WTC11 (cell line): Measurements from ENCODE around the gene GATB. TPM values are rescaled to one million over a fixed set of nuclear protein-coding genes. Genes with fewer than 3 reads are reported as not detected.
A peak's percentile ranks its signal among the peaks of the same experiment; 100 is the strongest.

Source experiments
- ATAC-seq: fragments of 200-7000 bp; cut with Tn5 transposase; 2 replicates; pipeline ENCODE4 v1.10.0; 2021; ENCODE audit warnings: mild to moderate bottlenecking, moderate library complexity
- CTCF ChIA-PET: fragments of 300-600 bp; sonication (Branson Sonifier 250); formaldehyde crosslinking; loops from one replicate; lab custom pipeline; 2021; ENCODE audit warnings: antibody characterized with exemption; lab: Charles Lee
- POLR2A ChIA-PET: fragments of 350-600 bp; sonication (Branson Sonifier 250); formaldehyde crosslinking; loops from one replicate; lab custom pipeline; 2021; ENCODE audit warnings: antibody characterized with exemption; lab: Charles Lee
- DNase-seq: peaks from one replicate; pipeline ENCODE4 v3.0.0; 2021; ENCODE audit warnings: low spot score
- H3K27ac Mint-ChIP-seq: 2 replicates; pipeline ENCODE4 v1.8.0; 2021; ENCODE audit warnings: mixed read lengths
- H3K27me3 Mint-ChIP-seq: 2 replicates; pipeline ENCODE4 v1.8.0; 2021; ENCODE audit warnings: low read depth, mild to moderate bottlenecking, moderate library complexity, mixed read lengths
- H3K36me3 Mint-ChIP-seq: 2 replicates; pipeline ENCODE4 v1.8.0; 2021; ENCODE audit warnings: mixed read lengths
- H3K4me1 Mint-ChIP-seq: 2 replicates; pipeline ENCODE4 v1.8.0; 2022; ENCODE audit warnings: mixed read lengths
- H3K4me3 Mint-ChIP-seq: 2 replicates; pipeline ENCODE4 v1.8.0; 2021; ENCODE audit warnings: mild to moderate bottlenecking, moderate library complexity, mixed read lengths
- H3K9me3 Mint-ChIP-seq: 2 replicates; pipeline ENCODE4 v1.8.0; 2021; ENCODE audit warnings: mixed read lengths
- CBFB ChIP-seq: sonication (generic); formaldehyde crosslinking; IDR thresholded peaks from 2 replicates; pipeline ENCODE4 v1.8.1; 2022; ENCODE audit warnings: mild to moderate bottlenecking, low read depth, missing genetic modification reagents
- FOXK1 ChIP-seq: sonication (generic); formaldehyde crosslinking; IDR thresholded peaks from 2 replicates; pipeline ENCODE4 v1.8.0; 2022; ENCODE audit warnings: mild to moderate bottlenecking, moderate library complexity, missing genetic modification reagents
- GABPB1 ChIP-seq: sonication (generic); formaldehyde crosslinking; IDR thresholded peaks from 2 replicates; pipeline ENCODE4 v1.8.1; 2023; ENCODE audit warnings: mild to moderate bottlenecking, missing genetic modification reagents
- IRF2 ChIP-seq: sonication (generic); formaldehyde crosslinking; IDR thresholded peaks from 2 replicates; pipeline ENCODE4 v1.8.0; 2022; ENCODE audit warnings: low read depth, missing genetic modification reagents, borderline replicate concordance
- RELA ChIP-seq: sonication (generic); formaldehyde crosslinking; IDR thresholded peaks from 2 replicates; pipeline ENCODE4 v1.8.1; 2022; ENCODE audit warnings: missing genetic modification reagents, mild to moderate bottlenecking, borderline replicate concordance
- RORB ChIP-seq: fragments of 250-450 bp; sonication (Bioruptor Pico); IDR thresholded peaks from 2 replicates; pipeline ENCODE4 v1.9.0; 2021; ENCODE audit warnings: mild to moderate bottlenecking
- SMAD3 ChIP-seq: sonication (generic); formaldehyde crosslinking; IDR thresholded peaks from 2 replicates; pipeline ENCODE4 v1.8.0; 2022; ENCODE audit warnings: missing genetic modification reagents, mild to moderate bottlenecking, borderline replicate concordance
- SMAD4 ChIP-seq: sonication (generic); formaldehyde crosslinking; IDR thresholded peaks from 2 replicates; pipeline ENCODE4 v1.8.0; 2022; ENCODE audit warnings: mild to moderate bottlenecking, missing genetic modification reagents
- TEAD1 ChIP-seq: sonication (generic); formaldehyde crosslinking; IDR thresholded peaks from 2 replicates; pipeline ENCODE4 v1.8.0; 2022; ENCODE audit warnings: mild to moderate bottlenecking, missing genetic modification reagents
- ZMAT4 ChIP-seq: fragments of 250-450 bp; sonication (Bioruptor Pico); IDR thresholded peaks from 2 replicates; pipeline ENCODE4 v1.9.0; 2021; ENCODE audit warnings: mild to moderate bottlenecking
- ZNF121 ChIP-seq: sonication (generic); formaldehyde crosslinking; IDR thresholded peaks from 2 replicates; pipeline ENCODE4 v1.8.0; 2023; ENCODE audit warnings: missing genetic modification reagents
- ZNF423 ChIP-seq: fragments of 250-450 bp; sonication (Bioruptor Pico); IDR thresholded peaks from 2 replicates; pipeline ENCODE4 v2.1.2; 2022; ENCODE audit warnings: mild to moderate bottlenecking, moderate library complexity
- ZSCAN18 ChIP-seq: fragments of 250-450 bp; sonication (Bioruptor Pico); IDR thresholded peaks from 2 replicates; pipeline ENCODE4 v2.1.2; 2022; ENCODE audit warnings: mild to moderate bottlenecking, moderate library complexity
- total RNA-seq: library from RNA; stranded (reverse); gene quantifications from 3 replicates; pipeline ENCODE4 v1.2.3, GENCODE V29; 2021
- TF ChIP-seq, protein P1 (sequence below): fragments of 250-450 bp; sonication (Bioruptor Pico); IDR thresholded peaks from 2 replicates; pipeline ENCODE4 v1.9.0; 2021; ENCODE audit warnings: mild to moderate bottlenecking
- TF ChIP-seq, protein P2 (sequence below): sonication (generic); formaldehyde crosslinking; IDR thresholded peaks from 2 replicates; pipeline ENCODE4 v1.8.0; 2022; ENCODE audit warnings: missing genetic modification reagents
- TF ChIP-seq, protein P3 (sequence below): sonication (generic); formaldehyde crosslinking; IDR thresholded peaks from 2 replicates; pipeline ENCODE4 v1.8.0; 2022; ENCODE audit warnings: mild to moderate bottlenecking, missing genetic modification reagents

Gene GATB
- total RNA-seq, 1 experiment from 2014 or later: 22.7 TPM

GRCh38 chr4:151768835-151769234 lies 8.0 kb upstream of the GATB start:
- Mint-ChIP-seq H3K4me3 (no peak overlapping the region), H3K27ac (peak overlapping the region; percentile 86; the same call in 1 of the 2 replicates), H3K9me3 (peaks cover 31% of the 10 kb centered on the region), H3K27me3 (no peaks in the 10 kb centered on the region), H3K4me1 (peaks cover 18% of the 10 kb centered on the region), H3K36me3 (peaks cover 18% of the 10 kb centered on the region)
- no peak for TF ChIP-seq IRF2 (CRISPR knock-in tag)
- TF ChIP-seq, protein P1, sequence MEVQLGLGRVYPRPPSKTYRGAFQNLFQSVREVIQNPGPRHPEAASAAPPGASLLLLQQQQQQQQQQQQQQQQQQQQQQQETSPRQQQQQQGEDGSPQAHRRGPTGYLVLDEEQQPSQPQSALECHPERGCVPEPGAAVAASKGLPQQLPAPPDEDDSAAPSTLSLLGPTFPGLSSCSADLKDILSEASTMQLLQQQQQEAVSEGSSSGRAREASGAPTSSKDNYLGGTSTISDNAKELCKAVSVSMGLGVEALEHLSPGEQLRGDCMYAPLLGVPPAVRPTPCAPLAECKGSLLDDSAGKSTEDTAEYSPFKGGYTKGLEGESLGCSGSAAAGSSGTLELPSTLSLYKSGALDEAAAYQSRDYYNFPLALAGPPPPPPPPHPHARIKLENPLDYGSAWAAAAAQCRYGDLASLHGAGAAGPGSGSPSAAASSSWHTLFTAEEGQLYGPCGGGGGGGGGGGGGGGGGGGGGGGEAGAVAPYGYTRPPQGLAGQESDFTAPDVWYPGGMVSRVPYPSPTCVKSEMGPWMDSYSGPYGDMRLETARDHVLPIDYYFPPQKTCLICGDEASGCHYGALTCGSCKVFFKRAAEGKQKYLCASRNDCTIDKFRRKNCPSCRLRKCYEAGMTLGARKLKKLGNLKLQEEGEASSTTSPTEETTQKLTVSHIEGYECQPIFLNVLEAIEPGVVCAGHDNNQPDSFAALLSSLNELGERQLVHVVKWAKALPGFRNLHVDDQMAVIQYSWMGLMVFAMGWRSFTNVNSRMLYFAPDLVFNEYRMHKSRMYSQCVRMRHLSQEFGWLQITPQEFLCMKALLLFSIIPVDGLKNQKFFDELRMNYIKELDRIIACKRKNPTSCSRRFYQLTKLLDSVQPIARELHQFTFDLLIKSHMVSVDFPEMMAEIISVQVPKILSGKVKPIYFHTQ (CRISPR knock-in tag): no peak
- no peak for TF ChIP-seq SMAD4
- no peak for TF ChIP-seq SMAD3 (CRISPR knock-in tag)
- TF ChIP-seq ZNF423: no peak
- TF ChIP-seq, protein P2, sequence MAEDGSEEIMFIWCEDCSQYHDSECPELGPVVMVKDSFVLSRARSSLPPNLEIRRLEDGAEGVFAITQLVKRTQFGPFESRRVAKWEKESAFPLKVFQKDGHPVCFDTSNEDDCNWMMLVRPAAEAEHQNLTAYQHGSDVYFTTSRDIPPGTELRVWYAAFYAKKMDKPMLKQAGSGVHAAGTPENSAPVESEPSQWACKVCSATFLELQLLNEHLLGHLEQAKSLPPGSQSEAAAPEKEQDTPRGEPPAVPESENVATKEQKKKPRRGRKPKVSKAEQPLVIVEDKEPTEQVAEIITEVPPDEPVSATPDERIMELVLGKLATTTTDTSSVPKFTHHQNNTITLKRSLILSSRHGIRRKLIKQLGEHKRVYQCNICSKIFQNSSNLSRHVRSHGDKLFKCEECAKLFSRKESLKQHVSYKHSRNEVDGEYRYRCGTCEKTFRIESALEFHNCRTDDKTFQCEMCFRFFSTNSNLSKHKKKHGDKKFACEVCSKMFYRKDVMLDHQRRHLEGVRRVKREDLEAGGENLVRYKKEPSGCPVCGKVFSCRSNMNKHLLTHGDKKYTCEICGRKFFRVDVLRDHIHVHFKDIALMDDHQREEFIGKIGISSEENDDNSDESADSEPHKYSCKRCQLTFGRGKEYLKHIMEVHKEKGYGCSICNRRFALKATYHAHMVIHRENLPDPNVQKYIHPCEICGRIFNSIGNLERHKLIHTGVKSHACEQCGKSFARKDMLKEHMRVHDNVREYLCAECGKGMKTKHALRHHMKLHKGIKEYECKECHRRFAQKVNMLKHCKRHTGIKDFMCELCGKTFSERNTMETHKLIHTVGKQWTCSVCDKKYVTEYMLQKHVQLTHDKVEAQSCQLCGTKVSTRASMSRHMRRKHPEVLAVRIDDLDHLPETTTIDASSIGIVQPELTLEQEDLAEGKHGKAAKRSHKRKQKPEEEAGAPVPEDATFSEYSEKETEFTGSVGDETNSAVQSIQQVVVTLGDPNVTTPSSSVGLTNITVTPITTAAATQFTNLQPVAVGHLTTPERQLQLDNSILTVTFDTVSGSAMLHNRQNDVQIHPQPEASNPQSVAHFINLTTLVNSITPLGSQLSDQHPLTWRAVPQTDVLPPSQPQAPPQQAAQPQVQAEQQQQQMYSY: no peak
- TF ChIP-seq FOXK1 (CRISPR knock-in tag): no peak
- TF ChIP-seq ZMAT4 (CRISPR knock-in tag): no peak
- no peak for TF ChIP-seq GABPB1
- TF ChIP-seq, protein P3, sequence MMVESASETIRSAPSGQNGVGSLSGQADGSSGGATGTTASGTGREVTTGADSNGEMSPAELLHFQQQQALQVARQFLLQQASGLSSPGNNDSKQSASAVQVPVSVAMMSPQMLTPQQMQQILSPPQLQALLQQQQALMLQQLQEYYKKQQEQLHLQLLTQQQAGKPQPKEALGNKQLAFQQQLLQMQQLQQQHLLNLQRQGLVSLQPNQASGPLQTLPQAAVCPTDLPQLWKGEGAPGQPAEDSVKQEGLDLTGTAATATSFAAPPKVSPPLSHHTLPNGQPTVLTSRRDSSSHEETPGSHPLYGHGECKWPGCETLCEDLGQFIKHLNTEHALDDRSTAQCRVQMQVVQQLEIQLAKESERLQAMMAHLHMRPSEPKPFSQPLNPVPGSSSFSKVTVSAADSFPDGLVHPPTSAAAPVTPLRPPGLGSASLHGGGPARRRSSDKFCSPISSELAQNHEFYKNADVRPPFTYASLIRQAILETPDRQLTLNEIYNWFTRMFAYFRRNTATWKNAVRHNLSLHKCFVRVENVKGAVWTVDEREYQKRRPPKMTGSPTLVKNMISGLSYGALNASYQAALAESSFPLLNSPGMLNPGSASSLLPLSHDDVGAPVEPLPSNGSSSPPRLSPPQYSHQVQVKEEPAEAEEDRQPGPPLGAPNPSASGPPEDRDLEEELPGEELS: no peak
- peak; percentile 70 for ATAC-seq
- ChIA-PET POLR2A (no interaction called here), CTCF (no interaction called here)
- DNase-seq: no peak

DNA sequence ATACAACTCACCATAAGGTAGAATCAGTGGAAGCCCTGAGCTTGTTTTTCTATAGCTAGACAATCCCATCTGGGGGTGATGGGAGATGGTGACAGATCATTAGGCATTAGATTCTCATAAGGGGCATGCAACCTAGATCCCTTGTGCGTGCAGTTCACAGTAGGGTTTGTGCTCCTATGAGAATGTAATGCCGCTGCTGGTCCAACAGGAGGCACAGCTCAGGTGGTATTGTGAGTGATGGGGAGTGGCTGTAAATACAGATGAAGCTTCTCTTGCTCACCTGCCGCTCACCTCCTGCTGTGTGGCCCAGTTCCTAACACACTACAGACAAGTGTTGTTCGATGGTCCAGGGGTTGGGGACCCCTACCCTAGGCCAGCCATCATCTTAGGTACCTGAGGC lies 5.9 kb upstream of the GATB start:
- Mint-ChIP-seq H3K27me3 (peaks cover 5% of the 10 kb centered on the region; the same call in 1 of the 2 replicates), H3K36me3 (peaks cover 6% of the 10 kb centered on the region; the same call in 1 of the 2 replicates)
- peak; percentile 14 for DNase-seq
- no peak for TF ChIP-seq RORB (CRISPR knock-in tag)
- no peak for TF ChIP-seq IRF2 (CRISPR knock-in tag)
- TF ChIP-seq CBFB (CRISPR knock-in tag): no peak
- no peak for TF ChIP-seq TEAD1
- no peak for TF ChIP-seq RELA (CRISPR knock-in tag)
- TF ChIP-seq ZNF121 (CRISPR knock-in tag): peak; percentile 62
- TF ChIP-seq ZSCAN18: no peak
- TF ChIP-seq, all 79 proteins: peak for 1
- POLR2A ChIA-PET: no interaction called here
- H3K27ac Mint-ChIP-seq: no peak overlapping the region
- peaks cover 19% of the 10 kb centered on the region for H3K4me1 Mint-ChIP-seq
- H3K9me3 Mint-ChIP-seq: peaks cover 14% of the 10 kb centered on the region
- ATAC-seq: peak; percentile 65
- H3K4me3 Mint-ChIP-seq: no peak overlapping the region
- CTCF ChIA-PET: interaction anchor here (1.4 kb wide), 1 partner anchor 36 kb away, joined by 3 read pairs; no protein-coding TSS in a partner anchor
